Mesenchymal stem cell (in vitro differentiated cells and primary cell): Measurements from ENCODE around the gene TEKT5.

Experiments used
- DNase-seq: peaks from one replicate; pipeline ENCODE4 v3.0.0-alpha.2; 2013
- H2AFZ ChIP-seq: one replicate; pipeline ENCODE4 v1.6.1; 2013; ENCODE audit warnings: low read depth, mild to moderate bottlenecking, control low read depth, inconsistent platforms, low read length, moderate library complexity
- H2AK5ac ChIP-seq: 2 replicates; pipeline ENCODE4 v1.6.1; 2013; ENCODE audit warnings: low read length, moderate library complexity, mild to moderate bottlenecking, inconsistent platforms; ENCODE audit not compliant: severe bottlenecking
- H2BK120ac ChIP-seq: one replicate; pipeline ENCODE4 v1.6.1; 2013; ENCODE audit warnings: low read depth, mild to moderate bottlenecking, inconsistent platforms, low read length, moderate library complexity
- H2BK12ac ChIP-seq, 2 experiments: one replicate each; pipeline ENCODE4 v1.6.1; 2013; ENCODE audit warnings: inconsistent platforms in 2 of 2, low read length in 2 of 2, mild to moderate bottlenecking in 2 of 2, moderate library complexity in 2 of 2, control low read depth in 1 of 2
- H2BK15ac ChIP-seq: one replicate; pipeline ENCODE4 v1.6.1; 2013; ENCODE audit warnings: mild to moderate bottlenecking, low read depth, inconsistent platforms; ENCODE audit not compliant: poor library complexity, severe bottlenecking
- H2BK5ac ChIP-seq: 2 replicates; pipeline ENCODE4 v1.6.1; 2013; ENCODE audit warnings: low read depth, mild to moderate bottlenecking, low read length, control low read depth, inconsistent platforms; ENCODE audit not compliant: poor library complexity, severe bottlenecking
- H3K14ac ChIP-seq, 2 experiments: one replicate each; pipeline ENCODE4 v1.6.1; 2013; ENCODE audit warnings: inconsistent platforms in 2 of 2, low read length in 2 of 2, control low read depth in 1 of 2, mild to moderate bottlenecking in 1 of 2, moderate library complexity in 1 of 2
- H3K18ac ChIP-seq, 2 experiments: one replicate each; pipeline ENCODE4 v1.6.1; 2013; ENCODE audit warnings: inconsistent platforms in 2 of 2, low read length in 2 of 2, control low read depth in 1 of 2, low read depth in 1 of 2, mild to moderate bottlenecking in 1 of 2
- H3K23ac ChIP-seq, 2 experiments: one replicate each; pipeline ENCODE4 v1.6.1; 2013; ENCODE audit warnings: inconsistent platforms in 2 of 2, low read length in 2 of 2, mild to moderate bottlenecking in 2 of 2, moderate library complexity in 2 of 2, control low read depth in 1 of 2
- H3K27ac ChIP-seq: 2 replicates; pipeline ENCODE4 v1.5.1; 2013; ENCODE audit warnings: mild to moderate bottlenecking, moderate library complexity, low read length, control low read depth, inconsistent platforms; ENCODE audit not compliant: poor library complexity, severe bottlenecking
- H3K27me3 ChIP-seq, 2 experiments: 2 replicates each; pipeline versions ENCODE4 v1.6.1 to v1.7.0; 2013; ENCODE audit warnings: low read length in 2 of 2, mild to moderate bottlenecking in 2 of 2, moderate library complexity in 2 of 2, control low read depth in 1 of 2, inconsistent platforms in 1 of 2; ENCODE audit not compliant: control insufficient read depth in 1 of 2, insufficient read depth in 1 of 2
- H3K36me3 ChIP-seq, 2 experiments: 2 replicates each; pipeline versions ENCODE4 v1.6.1 to v1.7.0; 2013; ENCODE audit warnings: low read length in 2 of 2, control low read depth in 1 of 2, inconsistent platforms in 1 of 2, low read depth in 1 of 2, mild to moderate bottlenecking in 1 of 2; ENCODE audit not compliant: insufficient read depth in 2 of 2, control insufficient read depth in 1 of 2
- H3K4ac ChIP-seq, 2 experiments: one replicate each; pipeline ENCODE4 v1.6.1; 2013; ENCODE audit warnings: inconsistent platforms in 2 of 2, low read length in 2 of 2, mild to moderate bottlenecking in 2 of 2, moderate library complexity in 2 of 2, control low read depth in 1 of 2, low read depth in 1 of 2
- H3K4me1 ChIP-seq: 2 replicates; pipeline ENCODE4 v1.6.1; 2013; ENCODE audit warnings: low read depth, low read length, control low read depth; ENCODE audit not compliant: control insufficient read depth, insufficient read depth
- H3K4me2 ChIP-seq: 2 replicates; pipeline ENCODE4 v1.6.1; 2013; ENCODE audit warnings: low read length, mild to moderate bottlenecking, inconsistent platforms; ENCODE audit not compliant: poor library complexity, severe bottlenecking
- H3K4me3 ChIP-seq, 2 experiments: 2 replicates each; pipeline versions ENCODE4 v1.5.1 to v1.7.0; 2013; ENCODE audit warnings: low read length in 2 of 2, mild to moderate bottlenecking in 2 of 2, control low read depth in 1 of 2, low read depth in 1 of 2; ENCODE audit not compliant: insufficient read depth in 1 of 2
- H3K79me1 ChIP-seq: replicated peaks from 2 replicates; pipeline ENCODE4 v1.6.1; 2013; ENCODE audit warnings: mild to moderate bottlenecking, control low read depth, low read length, inconsistent platforms; ENCODE audit not compliant: poor library complexity, severe bottlenecking
- H3K9ac ChIP-seq: 2 replicates; pipeline ENCODE4 v1.7.0; 2013; ENCODE audit warnings: mild to moderate bottlenecking, low read length, moderate library complexity
- H3K9me3 ChIP-seq: 2 replicates; pipeline ENCODE4 v1.7.0; 2013; ENCODE audit warnings: mild to moderate bottlenecking, low read length; ENCODE audit not compliant: control insufficient read depth
- H4K8ac ChIP-seq: one replicate; pipeline ENCODE4 v1.6.1; 2013; ENCODE audit warnings: inconsistent platforms, mild to moderate bottlenecking, low read length, moderate library complexity
- H4K91ac ChIP-seq: one replicate; pipeline ENCODE4 v1.6.1; 2013; ENCODE audit warnings: mild to moderate bottlenecking, low read length, inconsistent platforms
- WGBS: methylation state at CpG from one replicate; pipeline ENCODE4 v1.1.7; 2013; ENCODE audit warnings: mixed read lengths; 5-methylcytosine and 5-hydroxymethylcytosine counted together

Gene TEKT5

DNA sequence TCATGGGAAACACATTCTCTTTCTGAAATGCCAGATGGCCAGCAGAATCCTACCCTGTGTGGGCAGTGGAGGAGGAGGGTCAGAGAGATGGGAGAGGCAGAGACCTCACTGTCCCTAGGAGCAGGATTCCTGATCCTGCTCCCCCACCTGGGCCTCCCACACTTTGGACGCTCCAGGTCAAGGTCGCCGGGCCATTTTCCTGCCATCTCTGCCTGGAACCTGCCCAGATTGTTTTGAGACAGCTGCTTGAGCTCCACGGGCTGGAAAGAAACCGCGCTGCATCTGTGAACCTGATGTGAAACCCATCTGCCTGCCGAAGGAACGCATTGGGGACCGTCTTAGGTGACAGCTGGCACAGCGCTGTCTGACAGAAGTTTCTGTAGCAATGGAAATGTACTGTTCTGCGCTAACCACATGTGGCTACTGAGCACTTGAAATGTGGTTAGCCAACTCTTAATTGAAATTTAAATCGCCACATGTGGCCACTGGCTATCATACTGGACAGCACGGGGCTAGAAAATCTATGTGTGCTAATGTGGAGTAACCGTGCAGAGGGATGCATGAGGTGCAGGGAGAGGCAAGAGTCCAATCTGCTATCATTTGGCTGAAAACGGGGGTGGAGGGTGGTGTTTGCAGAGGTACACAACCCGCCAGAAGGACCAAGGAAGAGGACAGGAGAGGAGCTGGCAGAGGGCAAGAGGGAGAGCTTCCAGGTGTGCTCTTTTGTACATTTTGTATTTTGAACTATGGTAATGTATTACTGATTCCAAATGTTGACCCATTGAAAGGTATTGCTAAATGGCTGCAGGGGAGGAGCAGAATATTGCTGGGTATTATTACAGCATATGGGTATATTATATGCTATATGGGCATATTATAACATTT is 33.5 kb upstream of the TEKT5 start:
- H2AK5ac ChIP-seq: no peak overlapping the region
- H3K9ac ChIP-seq: no peak overlapping the region

DNA sequence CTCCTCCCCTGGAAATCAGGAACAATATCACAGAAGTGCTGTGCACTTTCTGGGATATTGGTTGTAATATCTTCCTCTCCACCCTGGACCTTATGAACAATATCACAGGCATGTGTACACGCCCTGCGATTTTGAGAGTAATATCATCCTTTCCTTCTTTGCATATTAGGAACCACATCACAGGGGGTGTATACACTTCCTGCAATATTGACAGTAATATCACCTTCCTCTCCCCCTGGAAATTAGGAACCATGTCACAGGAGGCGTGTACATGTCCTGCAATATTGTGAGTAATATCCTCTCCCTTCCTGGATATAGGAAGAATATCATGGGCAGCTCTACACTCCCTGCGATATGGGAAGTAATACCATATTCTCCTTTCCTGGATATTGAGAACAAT is 14.2 kb upstream of the TEKT5 start:
- no peak overlapping the region for H2BK5ac ChIP-seq
- no peak overlapping the region for H2AK5ac ChIP-seq
- H3K4ac ChIP-seq: no peak overlapping the region
- H2AFZ ChIP-seq: no peak overlapping the region
- H3K23ac ChIP-seq: no peak overlapping the region
- no peak for DNase-seq
- no peak overlapping the region for H4K8ac ChIP-seq
- H2BK15ac ChIP-seq: no peak overlapping the region
- no peak overlapping the region for H2BK120ac ChIP-seq
- no peak overlapping the region for H2BK12ac ChIP-seq
- H3K18ac ChIP-seq: no peak overlapping the region
- no peaks in the 10 kb centered on the region for H3K36me3 ChIP-seq
- H3K4me1 ChIP-seq: no peaks in the 10 kb centered on the region
- WGBS: 85% methylated on average over 3 of the region's 4 CpGs
- H3K9ac ChIP-seq: no peak overlapping the region
- H3K4me2 ChIP-seq: no peak overlapping the region
- no peaks in the 10 kb centered on the region for H3K9me3 ChIP-seq
- H3K27me3 ChIP-seq: no peaks in the 10 kb centered on the region
- H3K79me1 ChIP-seq: no peaks in the 10 kb centered on the region
- H3K14ac ChIP-seq: no peak overlapping the region
- H4K91ac ChIP-seq: no peak overlapping the region
- H3K4me3 ChIP-seq: no peak overlapping the region
- no peak overlapping the region for H3K27ac ChIP-seq

More for the DNA sequence above, 33.5 kb upstream of the TEKT5 start:
- H3K4me3 ChIP-seq: no peak overlapping the region
- no peak overlapping the region for H4K8ac ChIP-seq
- H3K4ac ChIP-seq: no peak overlapping the region
- no peak overlapping the region for H3K27ac ChIP-seq
- H2BK12ac ChIP-seq: no peak overlapping the region
- no peak overlapping the region for H2BK15ac ChIP-seq
- H2BK120ac ChIP-seq: no peak overlapping the region
- no peak overlapping the region for H2AFZ ChIP-seq
- DNase-seq: no peak
- no peak overlapping the region for H2BK5ac ChIP-seq
- no peak overlapping the region for H3K4me2 ChIP-seq
- H3K27me3 ChIP-seq: peaks cover 0 to 11% of the 10 kb centered on the region in 2 experiments
- H3K14ac ChIP-seq: no peak overlapping the region
- no peak overlapping the region for H3K18ac ChIP-seq
- H4K91ac ChIP-seq: no peak overlapping the region
- H3K79me1 ChIP-seq: no peaks in the 10 kb centered on the region
- 80% methylated on average over 16 of the region's 16 CpGs for WGBS
- H3K4me1 ChIP-seq: peaks cover 3% of the 10 kb centered on the region
- peaks cover 2% of the 10 kb centered on the region for H3K9me3 ChIP-seq
- H3K23ac ChIP-seq: no peak overlapping the region
- no peaks in the 10 kb centered on the region for H3K36me3 ChIP-seq

DNA sequence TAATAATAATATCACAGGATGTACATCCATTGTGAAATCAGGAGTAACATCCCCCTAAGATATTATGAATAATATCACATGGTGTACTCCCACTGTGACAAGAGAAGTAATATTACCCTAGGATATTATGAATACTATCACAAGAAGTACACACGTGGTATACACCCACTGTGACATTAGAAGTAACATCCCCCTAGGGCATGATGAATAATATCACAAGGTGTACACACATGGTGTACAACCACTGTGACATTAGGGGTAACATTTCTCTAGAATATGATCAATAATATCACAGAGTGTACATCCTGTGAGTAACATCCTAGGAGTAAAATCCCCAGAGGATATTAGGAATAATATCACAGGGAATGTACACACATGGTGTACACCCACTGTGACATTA is 5.0 kb upstream of the TEKT5 start:
- H4K91ac ChIP-seq: no peak overlapping the region
- no peak overlapping the region for H3K18ac ChIP-seq
- H3K27ac ChIP-seq: no peak overlapping the region
- H2BK5ac ChIP-seq: no peak overlapping the region
- H3K9ac ChIP-seq: no peak overlapping the region
- no peak overlapping the region for H3K4ac ChIP-seq
- no peak overlapping the region for H3K14ac ChIP-seq
- H3K9me3 ChIP-seq: no peaks in the 10 kb centered on the region
- no peaks in the 10 kb centered on the region for H3K4me1 ChIP-seq
- H3K36me3 ChIP-seq: no peaks in the 10 kb centered on the region
- DNase-seq: no peak
- WGBS: no CpG with 5 or more reads among the region's 1 CpG
- no peak overlapping the region for H2AK5ac ChIP-seq
- H3K23ac ChIP-seq: no peak overlapping the region
- no peak overlapping the region for H2BK15ac ChIP-seq
- H3K4me3 ChIP-seq: no peak overlapping the region
- no peak overlapping the region for H2AFZ ChIP-seq
- no peak overlapping the region for H3K4me2 ChIP-seq
- H4K8ac ChIP-seq: no peak overlapping the region
- H3K27me3 ChIP-seq: no peaks in the 10 kb centered on the region
- H3K79me1 ChIP-seq: no peaks in the 10 kb centered on the region
- no peak overlapping the region for H2BK120ac ChIP-seq
- no peak overlapping the region for H2BK12ac ChIP-seq

DNA sequence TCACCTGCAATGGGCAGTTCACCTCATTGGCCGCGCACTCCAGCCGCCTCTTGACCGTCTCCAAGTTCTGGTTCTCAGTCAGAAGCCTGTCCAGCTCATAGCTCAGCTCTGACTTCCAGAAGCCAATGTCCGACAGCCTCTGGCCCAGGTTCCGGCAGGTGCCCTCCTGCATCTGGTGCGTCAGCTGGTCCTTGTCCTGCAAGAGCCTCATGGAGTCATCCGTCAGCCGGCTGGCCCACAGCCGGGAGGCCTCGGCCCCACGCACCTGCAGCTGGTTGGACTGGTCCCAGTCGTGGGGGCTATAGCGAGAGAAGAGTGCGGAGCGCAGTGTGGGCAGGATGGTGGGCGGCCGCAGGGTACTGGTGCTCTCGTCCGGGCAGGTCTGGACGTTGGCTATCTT is 424 bp downstream of the TEKT5 start:
- no peak overlapping the region for H2BK5ac ChIP-seq
- H3K9ac ChIP-seq: no peak overlapping the region
- H2AK5ac ChIP-seq: no peak overlapping the region
- H3K4me2 ChIP-seq: no peak overlapping the region
- H3K14ac ChIP-seq: no peak overlapping the region
- no peak overlapping the region for H3K23ac ChIP-seq
- no peak overlapping the region for H2BK12ac ChIP-seq
- H3K9me3 ChIP-seq: no peaks in the 10 kb centered on the region
- H3K27ac ChIP-seq: no peak overlapping the region
- H3K4me3 ChIP-seq: no peak overlapping the region
- H2AFZ ChIP-seq: no peak overlapping the region
- 89% methylated on average over 21 of the region's 21 CpGs for WGBS
- H2BK15ac ChIP-seq: no peak overlapping the region
- H3K18ac ChIP-seq: no peak overlapping the region
- no peak overlapping the region for H4K8ac ChIP-seq
- no peak overlapping the region for H3K4ac ChIP-seq
- no peaks in the 10 kb centered on the region for H3K79me1 ChIP-seq
- no peak overlapping the region for H4K91ac ChIP-seq
- H2BK120ac ChIP-seq: no peak overlapping the region
- peaks cover 0 to 20% of the 10 kb centered on the region in 2 experiments for H3K27me3 ChIP-seq
- DNase-seq: no peak
- H3K4me1 ChIP-seq: no peaks in the 10 kb centered on the region
- no peaks in the 10 kb centered on the region for H3K36me3 ChIP-seq
